Liver (tissue), 9 donors: Measurements from ENCODE around the gene ELOF1. TPM values are rescaled to one million over a fixed set of nuclear protein-coding genes. Genes with fewer than 3 reads are reported as not detected.
A peak's percentile ranks its signal among the peaks of the same experiment; 100 is the strongest.
"Not testable (repeated sequence)": the region's sequence is repeated elsewhere in the genome, so short reads cannot be mapped to it uniquely, and the experiment has no call there.

Source experiments
- DNase-seq: peaks from one replicate; pipeline ENCODE4 v3.0.0-alpha.2; 2017; ENCODE audit warnings: low spot score
- H3K27ac ChIP-seq, 2 donors: one replicate each; pipeline ENCODE4 v1.7.0; 2013; ENCODE audit warnings: inconsistent platforms in 2 of 2, low read length in 2 of 2, control low read depth in 1 of 2, low read depth in 1 of 2, mild to moderate bottlenecking in 1 of 2
- H3K27me3 ChIP-seq, 4 donors: one replicate each; pipeline versions ENCODE4 v1.6.1 to v1.7.0; 2013; ENCODE audit warnings: low read length in 3 of 4, inconsistent platforms in 1 of 4, mild to moderate bottlenecking in 1 of 4, moderate library complexity in 1 of 4; ENCODE audit not compliant: control insufficient read depth in 4 of 4, insufficient read depth in 4 of 4
- H3K36me3 ChIP-seq, 4 donors: one replicate each; pipeline versions ENCODE4 v1.6.1 to v1.7.0; 2013; ENCODE audit warnings: low read length in 3 of 4, mild to moderate bottlenecking in 3 of 4, low read depth in 1 of 4, moderate library complexity in 1 of 4; ENCODE audit not compliant: control insufficient read depth in 4 of 4, insufficient read depth in 3 of 4
- H3K4me1 ChIP-seq, 4 donors: one replicate each; pipeline versions ENCODE4 v1.6.1 to v1.7.0; 2013; ENCODE audit warnings: low read length in 3 of 4, mild to moderate bottlenecking in 3 of 4, moderate library complexity in 1 of 4; ENCODE audit not compliant: control insufficient read depth in 4 of 4, insufficient read depth in 4 of 4
- H3K4me3 ChIP-seq, 3 donors: one replicate each; pipeline versions ENCODE4 v1.6.1 to v1.7.0; 2013; ENCODE audit warnings: low read length in 3 of 3, control low read depth in 1 of 3, low read depth in 1 of 3, mild to moderate bottlenecking in 1 of 3
- H3K9ac ChIP-seq, 2 donors: one replicate each; pipeline ENCODE4 v1.7.0; 2013; ENCODE audit warnings: low read length in 2 of 2, mild to moderate bottlenecking in 2 of 2, moderate library complexity in 2 of 2, control low read depth in 1 of 2, low read depth in 1 of 2
- H3K9me3 ChIP-seq, 4 donors: one replicate each; pipeline versions ENCODE4 v1.6.1 to v1.7.0; 2013; ENCODE audit warnings: low read length in 3 of 4; ENCODE audit not compliant: control insufficient read depth in 4 of 4
- EGR1 ChIP-seq, 2 donors: IDR thresholded peaks; 2 replicates each; pipeline ENCODE4 v1.6.1; 2016 to 2018; ENCODE audit warnings: antibody characterized with exemption in 2 of 2, low read depth in 2 of 2
- FOXA1 ChIP-seq: IDR thresholded peaks from 2 replicates; pipeline ENCODE4 v1.6.1; 2016; ENCODE audit warnings: antibody characterized with exemption
- FOXA2 ChIP-seq: IDR thresholded peaks from 2 replicates; pipeline ENCODE4 v1.6.1; 2016; ENCODE audit warnings: antibody characterized with exemption
- HNF4G ChIP-seq: IDR thresholded peaks from 2 replicates; pipeline ENCODE4 v1.6.1; 2016; ENCODE audit warnings: antibody characterized with exemption
- NR2F2 ChIP-seq: IDR thresholded peaks from 2 replicates; pipeline ENCODE4 v1.6.1; 2016; ENCODE audit warnings: antibody characterized with exemption
- RAD21 ChIP-seq, 2 donors: IDR thresholded peaks; 2 replicates each; pipeline ENCODE4 v1.6.1; 2016; ENCODE audit warnings: antibody characterized with exemption in 2 of 2, mild to moderate bottlenecking in 2 of 2
- RXRA ChIP-seq, 2 donors: IDR thresholded peaks; 2 replicates each; pipeline ENCODE4 v1.6.1; 2017 to 2018; ENCODE audit warnings: antibody characterized with exemption in 2 of 2, mild to moderate bottlenecking in 1 of 2
- WGBS: extraction: QIAGEN DNeasy Blood & Tissue Kit; methylation state at CpG from one replicate; pipeline ENCODE4 v1.1.7; 2013; 5-methylcytosine and 5-hydroxymethylcytosine counted together
- polyA plus RNA-seq, 2 donors: library from polyadenylated mRNA; stranded (reverse) in 1 of 2; unstranded in 1 of 2; fragments of 200-250 nt in 1 of 2; fragments of >200 nt in 1 of 2; fragmentation: Nextera tagmentation in 1 of 2; extraction: Ambion mirVana in 1 of 2; gene quantifications; one replicate each; pipeline versions ENCODE4 v1.2.1 to v1.2.3, GENCODE V29; 2013 to 2015
- total RNA-seq, 2 donors: library from RNA; depleted of rRNA; stranded (reverse); fragments of >200 nt; gene quantifications; one replicate each; pipeline ENCODE4 v1.2.3, GENCODE V29; 2014
- TF ChIP-seq, protein P1 (sequence below): IDR thresholded peaks from 2 replicates; pipeline ENCODE4 v1.6.1; 2016; ENCODE audit warnings: antibody characterized with exemption
- TF ChIP-seq, protein P2 (sequence below): IDR thresholded peaks from 2 replicates; pipeline ENCODE4 v1.6.1; 2016; ENCODE audit warnings: antibody characterized with exemption, mild to moderate bottlenecking
- donor health status: healthy.
- donor health status: healthy.
- donor health status: healthy.
- donor health status: healthy.
- donor health status: healthy.

The ELOF1 gene
- total and polyA plus RNA-seq, 4 donors: 11.1 to 37.9 (median 24.0) TPM

DNA sequence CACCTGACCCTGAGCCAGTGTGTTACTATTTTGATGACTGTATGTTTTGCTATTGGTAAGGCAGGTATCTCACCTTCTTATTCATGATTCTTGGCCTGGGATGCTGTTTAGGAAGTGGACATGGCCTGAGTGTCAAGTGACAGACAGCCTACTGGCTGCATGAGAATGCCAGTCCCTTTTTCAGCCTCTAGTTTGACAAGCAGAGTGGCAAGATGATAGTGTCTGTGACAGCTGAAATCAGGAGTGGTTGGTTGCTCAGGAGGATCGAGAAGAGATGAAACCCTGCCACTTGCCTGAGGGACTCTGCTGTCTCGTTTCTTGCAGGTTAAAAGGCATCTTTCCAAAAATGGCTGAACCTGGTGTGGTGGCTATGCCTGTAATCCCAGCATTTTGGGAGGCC is 7.1 kb upstream of the ELOF1 start (continued):
- TF ChIP-seq, protein P1, sequence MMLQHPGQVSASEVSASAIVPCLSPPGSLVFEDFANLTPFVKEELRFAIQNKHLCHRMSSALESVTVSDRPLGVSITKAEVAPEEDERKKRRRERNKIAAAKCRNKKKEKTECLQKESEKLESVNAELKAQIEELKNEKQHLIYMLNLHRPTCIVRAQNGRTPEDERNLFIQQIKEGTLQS: no peak
- no peak for TF ChIP-seq HNF4G
- TF ChIP-seq RXRA (IDR thresholded peaks at IDR 0.05): no peak
- no peak for TF ChIP-seq FOXA2
- no peak for TF ChIP-seq RAD21 (IDR thresholded peaks at IDR 0.05)
- no peak for TF ChIP-seq NR2F2
- TF ChIP-seq EGR1 (IDR thresholded peaks at IDR 0.05; ENCODE audit: low read depth in 2 of 2): no peak

- not testable (repeated sequence) for H3K4me1 ChIP-seq, H3K27ac ChIP-seq
Observed at GRCh38 chr19:11565649-11565980, 6.6 kb upstream of the ELOF1 start.

DNA sequence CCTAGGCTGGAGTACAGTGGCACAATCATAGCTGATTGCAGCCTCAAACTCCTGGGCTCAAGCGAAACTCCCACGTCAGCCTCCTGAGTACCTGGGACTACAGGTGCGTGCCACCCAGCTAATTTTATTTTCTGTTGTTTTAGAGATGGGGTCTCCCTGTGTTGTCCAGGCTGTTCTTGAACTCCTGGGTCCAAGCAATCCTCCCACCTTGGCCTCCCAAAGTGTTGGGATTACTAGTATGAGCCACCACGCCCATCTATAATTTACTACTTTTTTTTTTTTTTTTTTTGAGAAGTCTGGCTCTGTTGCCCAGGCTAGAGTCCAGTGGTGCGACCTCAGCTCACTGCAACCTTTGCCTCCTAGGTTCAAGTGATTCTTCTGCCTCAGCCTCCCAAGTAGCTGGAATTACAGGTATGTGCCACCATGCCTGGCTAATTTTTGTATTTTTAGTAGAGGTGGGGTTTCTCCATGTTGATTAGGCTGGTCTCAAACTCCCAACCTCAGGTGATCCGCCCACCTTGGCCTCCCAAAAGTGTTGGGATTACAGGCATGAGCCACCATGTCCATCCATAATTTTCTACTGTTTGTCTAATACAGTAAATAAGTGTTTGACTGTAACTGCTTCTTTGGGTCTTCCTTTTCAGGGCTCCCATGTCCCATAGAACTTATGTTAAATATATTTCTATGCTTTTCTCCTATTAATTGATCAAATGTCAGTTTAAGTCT is 5.2 kb upstream of the ELOF1 start:
- H3K4me1 ChIP-seq: peaks cover 0 to 12% (median 2%) of the 10 kb centered on the region in 4 donors
- DNase-seq, H3K9ac ChIP-seq, H3K36me3 ChIP-seq, H3K27ac ChIP-seq, H3K4me3 ChIP-seq, H3K27me3 ChIP-seq, H3K9me3 ChIP-seq: not testable (repeated sequence)
- 94% methylated on average over 6 of the region's 6 CpGs for WGBS

More at GRCh38 chr19:11565649-11565980, 6.6 kb upstream of the ELOF1 start:
- not testable (repeated sequence) for H3K9ac ChIP-seq, H3K9me3 ChIP-seq, H3K27me3 ChIP-seq, DNase-seq, H3K36me3 ChIP-seq, H3K4me3 ChIP-seq
- 93% methylated on average over 5 of the region's 5 CpGs for WGBS

DNA sequence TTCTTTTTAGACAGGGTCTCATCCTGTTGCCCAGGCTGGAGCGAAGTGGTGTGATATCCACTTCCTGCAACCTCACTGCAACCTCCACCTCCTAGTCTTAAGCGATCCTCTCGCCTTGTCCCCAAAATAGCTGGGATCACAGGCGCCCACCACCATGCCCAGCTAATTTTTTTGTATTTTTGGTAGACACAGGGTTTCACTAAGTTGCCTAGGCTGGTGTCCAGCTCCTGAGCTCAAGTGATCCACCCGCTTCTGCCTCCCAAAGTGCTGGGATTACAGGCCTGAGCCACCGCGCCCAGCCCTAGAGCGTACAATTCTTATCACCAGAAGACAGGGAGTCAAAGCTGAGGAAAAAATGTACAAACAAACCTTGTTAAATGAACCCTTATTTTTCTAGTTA is 4.5 kb upstream of the ELOF1 start:
- no peaks in the 10 kb centered on the region for H3K27me3 ChIP-seq
- no peak overlapping the region for H3K9ac ChIP-seq
- H3K4me3 ChIP-seq: no peak overlapping the region
- H3K36me3 ChIP-seq: no peaks in the 10 kb centered on the region
- no peak overlapping the region for H3K27ac ChIP-seq
- H3K4me1 ChIP-seq: peaks cover 0 to 13% (median 4%) of the 10 kb centered on the region in 4 donors
- 88% methylated on average over 8 of the region's 8 CpGs for WGBS
- peak; percentile 64 for DNase-seq
- no peak for TF ChIP-seq HNF4G
- TF ChIP-seq, protein P1: no peak
- TF ChIP-seq, protein P2, sequence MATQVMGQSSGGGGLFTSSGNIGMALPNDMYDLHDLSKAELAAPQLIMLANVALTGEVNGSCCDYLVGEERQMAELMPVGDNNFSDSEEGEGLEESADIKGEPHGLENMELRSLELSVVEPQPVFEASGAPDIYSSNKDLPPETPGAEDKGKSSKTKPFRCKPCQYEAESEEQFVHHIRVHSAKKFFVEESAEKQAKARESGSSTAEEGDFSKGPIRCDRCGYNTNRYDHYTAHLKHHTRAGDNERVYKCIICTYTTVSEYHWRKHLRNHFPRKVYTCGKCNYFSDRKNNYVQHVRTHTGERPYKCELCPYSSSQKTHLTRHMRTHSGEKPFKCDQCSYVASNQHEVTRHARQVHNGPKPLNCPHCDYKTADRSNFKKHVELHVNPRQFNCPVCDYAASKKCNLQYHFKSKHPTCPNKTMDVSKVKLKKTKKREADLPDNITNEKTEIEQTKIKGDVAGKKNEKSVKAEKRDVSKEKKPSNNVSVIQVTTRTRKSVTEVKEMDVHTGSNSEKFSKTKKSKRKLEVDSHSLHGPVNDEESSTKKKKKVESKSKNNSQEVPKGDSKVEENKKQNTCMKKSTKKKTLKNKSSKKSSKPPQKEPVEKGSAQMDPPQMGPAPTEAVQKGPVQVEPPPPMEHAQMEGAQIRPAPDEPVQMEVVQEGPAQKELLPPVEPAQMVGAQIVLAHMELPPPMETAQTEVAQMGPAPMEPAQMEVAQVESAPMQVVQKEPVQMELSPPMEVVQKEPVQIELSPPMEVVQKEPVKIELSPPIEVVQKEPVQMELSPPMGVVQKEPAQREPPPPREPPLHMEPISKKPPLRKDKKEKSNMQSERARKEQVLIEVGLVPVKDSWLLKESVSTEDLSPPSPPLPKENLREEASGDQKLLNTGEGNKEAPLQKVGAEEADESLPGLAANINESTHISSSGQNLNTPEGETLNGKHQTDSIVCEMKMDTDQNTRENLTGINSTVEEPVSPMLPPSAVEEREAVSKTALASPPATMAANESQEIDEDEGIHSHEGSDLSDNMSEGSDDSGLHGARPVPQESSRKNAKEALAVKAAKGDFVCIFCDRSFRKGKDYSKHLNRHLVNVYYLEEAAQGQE: no peak
- TF ChIP-seq EGR1 (IDR thresholded peaks at IDR 0.05; ENCODE audit: low read depth in 2 of 2): no peak
- no peak for TF ChIP-seq FOXA1
- H3K9me3 ChIP-seq: no peaks in the 10 kb centered on the region
